Femur (tissue), 1 donor: Measurements from ENCODE around the gene IFT27.

Experiments
- DNase-seq: peaks from one replicate; pipeline ENCODE4 v3.0.0-alpha.2; 2017

Gene IFT27

GRCh38 chr22:36796552-36797175, 20.7 kb upstream of the IFT27 start:
- DNase-seq, result no peak

- DNase-seq, result no peak
Observed at GRCh38 chr22:36795633-36796032, 19.7 kb upstream of the IFT27 start.

- DNase-seq, result no peak
Observed at GRCh38 chr22:36790648-36791047, 14.7 kb upstream of the IFT27 start.

GRCh38 chr22:36787204-36787988, 11.5 kb upstream of the IFT27 start:
- DNase-seq, result no peak

GRCh38 chr22:36783743-36784142, 7.8 kb upstream of the IFT27 start:
- DNase-seq, result no peak

GRCh38 chr22:36781656-36782627, 6.0 kb upstream of the IFT27 start:
- peak; percentile 85 for DNase-seq

- DNase-seq, result no peak
Observed at GRCh38 chr22:36778020-36778419, 2.1 kb upstream of the IFT27 start.

- DNase-seq, result no peak
Observed at GRCh38 chr22:36776722-36777121, 803 bp upstream of the IFT27 start.

GRCh38 chr22:36775586-36775963, 344 bp downstream of the IFT27 start:
- DNase-seq, result peak; percentile 65

- no peak for DNase-seq
Observed at GRCh38 chr22:36773935-36774334, 2.0 kb downstream of the IFT27 start.

GRCh38 chr22:36772451-36772850, 3.5 kb downstream of the IFT27 start:
- peak; percentile 1 for DNase-seq

GRCh38 chr22:36771356-36772063, 4.4 kb downstream of the IFT27 start:
- peak; percentile 1 for DNase-seq

GRCh38 chr22:36770513-36771231, 5.2 kb downstream of the IFT27 start:
- peak; percentile 15 for DNase-seq

GRCh38 chr22:36769541-36770512, 6.1 kb downstream of the IFT27 start:
- DNase-seq, result peak; percentile 10

GRCh38 chr22:36768616-36769015, 7.3 kb downstream of the IFT27 start:
- DNase-seq, result peak; percentile 3

GRCh38 chr22:36768141-36768540, 7.8 kb downstream of the IFT27 start:
- DNase-seq, result no peak

- peak; percentile 8 for DNase-seq
Observed at GRCh38 chr22:36767035-36767775, 8.7 kb downstream of the IFT27 start.

- no peak for DNase-seq
Observed at GRCh38 chr22:36765943-36766450, 9.9 kb downstream of the IFT27 start.

GRCh38 chr22:36765131-36765942, 10.6 kb downstream of the IFT27 start:
- peak; percentile 18 for DNase-seq
